NCI-H2107 treated with DMSO at 0.1 percent for 48 hours (cell line): ENCODE measurements around the gene ISL2.

Experiments
- DNase-seq: peaks from one replicate; lab custom pipeline; 2025; ENCODE audit not compliant: unreplicated experiment; lab: John Stamatoyannopoulos, UW

Gene ISL2

DNA sequence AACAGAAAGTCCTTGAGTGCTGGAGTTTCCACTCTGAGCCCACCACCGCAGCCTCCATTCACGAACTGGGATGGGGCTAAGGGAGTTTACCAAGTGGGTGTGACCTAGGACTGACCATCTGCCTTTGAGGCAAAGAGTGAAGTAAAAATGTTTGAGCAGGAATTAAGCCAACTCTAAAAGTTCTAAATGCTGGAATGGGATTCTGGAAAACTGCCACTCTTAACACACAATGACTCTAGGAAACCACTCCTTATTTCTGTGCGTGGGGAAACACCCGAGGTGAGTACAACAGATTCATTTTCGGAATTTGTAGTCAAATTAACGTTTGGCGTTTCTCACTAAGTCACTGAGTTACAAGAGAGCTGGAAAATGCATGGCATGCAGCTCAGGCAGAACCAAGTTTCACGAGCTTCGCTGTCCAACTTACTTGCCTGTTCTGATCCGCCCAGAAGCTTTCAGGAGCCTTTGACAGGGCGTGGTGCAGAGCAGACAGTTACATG is 31.6 kb downstream of the ISL2 start:
- no peak for DNase-seq

DNA sequence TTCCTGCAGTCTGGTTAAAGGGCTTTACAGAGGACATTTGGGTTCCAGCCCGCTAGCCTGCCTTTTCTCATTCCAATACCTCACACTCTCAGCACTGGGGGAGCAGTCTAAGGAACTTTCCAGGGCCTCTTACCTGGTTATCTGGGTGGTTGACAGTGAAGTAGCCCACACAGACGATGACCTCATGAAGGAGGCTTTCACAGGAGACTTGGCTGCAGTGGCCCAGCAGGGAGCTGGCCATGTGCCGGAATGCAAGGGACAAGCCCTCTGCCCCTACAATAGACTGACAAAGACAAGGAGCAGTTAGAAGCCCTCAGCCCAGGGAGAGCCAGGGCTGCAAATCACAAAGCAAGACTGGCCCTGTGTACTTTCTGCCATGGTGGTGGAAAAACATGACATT is 39.5 kb downstream of the ISL2 start:
- no peak for DNase-seq

DNA sequence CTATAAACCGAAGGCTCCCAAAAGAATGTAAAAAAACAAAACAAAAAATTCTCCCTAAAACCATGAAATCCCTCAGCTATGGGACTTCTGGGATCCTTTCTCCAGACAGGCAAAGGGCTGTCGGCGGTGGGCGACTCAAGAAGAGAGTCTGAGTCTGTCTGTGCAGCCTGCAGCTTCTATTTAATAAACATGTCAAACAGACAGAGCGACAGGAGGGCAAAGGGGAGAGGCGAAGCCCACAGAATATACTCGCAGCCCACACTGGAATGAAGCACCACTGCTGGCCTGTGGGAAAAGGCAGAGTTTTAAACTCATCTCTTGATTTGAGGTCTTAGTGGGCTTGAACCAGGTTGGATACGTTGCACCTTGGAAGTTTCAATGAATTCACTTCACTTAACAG is 40.2 kb downstream of the ISL2 start:
- DNase-seq = no peak

DNA sequence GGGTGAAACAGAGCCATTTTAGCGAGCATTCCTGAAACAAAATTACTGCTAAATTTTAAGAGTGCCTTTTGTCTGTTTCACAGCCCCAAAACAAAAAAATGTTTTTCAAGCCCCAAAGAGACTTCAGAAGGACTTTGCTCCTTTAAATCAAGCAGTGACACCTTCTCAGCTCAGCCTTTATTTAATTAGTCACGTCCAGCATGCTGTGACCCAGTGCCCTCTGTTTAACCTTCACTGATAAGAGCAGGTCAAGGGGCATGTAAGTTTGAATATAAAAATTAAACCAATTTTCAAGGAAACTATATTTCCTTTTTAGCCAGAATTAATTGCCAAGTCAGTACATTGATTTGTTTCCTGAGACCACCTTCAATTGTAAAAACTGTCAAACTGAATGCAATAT is 40.6 kb downstream of the ISL2 start:
- no peak for DNase-seq

DNA sequence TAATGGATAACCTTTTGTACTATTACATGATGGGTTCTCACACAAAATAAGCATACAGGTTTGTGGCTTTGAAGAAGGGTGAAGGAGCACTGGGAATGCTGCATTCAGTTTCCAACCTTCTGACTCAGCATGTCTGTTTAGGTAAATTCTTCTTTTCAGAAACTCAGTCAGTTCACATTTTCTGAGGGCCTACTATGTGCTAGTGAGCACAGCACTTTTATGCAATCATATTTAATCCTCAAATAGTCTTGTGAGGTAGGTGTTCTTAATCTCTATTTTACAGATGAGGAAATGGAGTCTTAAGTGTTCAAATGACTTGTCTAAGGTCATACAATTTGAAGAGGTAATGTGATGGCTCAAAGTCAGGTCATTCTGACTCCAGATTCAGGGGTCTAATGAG is 41.2 kb downstream of the ISL2 start:
- DNase-seq = no peak

DNA sequence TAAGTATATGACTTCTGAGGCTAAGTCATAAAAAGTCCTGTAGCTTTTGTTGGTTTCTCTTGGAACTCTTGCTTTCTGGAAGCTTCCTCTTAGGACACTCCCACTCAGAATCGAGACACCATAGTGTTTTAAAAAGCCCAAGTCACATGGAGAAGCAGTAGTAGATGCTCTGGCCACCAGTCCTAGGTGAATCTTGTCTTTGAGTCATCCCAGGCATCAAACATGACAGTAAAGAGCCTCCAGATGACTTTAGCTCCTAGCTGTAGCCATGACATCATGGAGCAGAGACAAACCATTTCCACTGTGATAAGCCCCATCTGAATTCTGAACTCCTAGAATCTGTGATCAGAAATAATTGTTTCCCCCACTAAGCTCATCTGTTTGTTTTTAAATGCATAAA is 42.1 kb downstream of the ISL2 start:
- no peak for DNase-seq

DNA sequence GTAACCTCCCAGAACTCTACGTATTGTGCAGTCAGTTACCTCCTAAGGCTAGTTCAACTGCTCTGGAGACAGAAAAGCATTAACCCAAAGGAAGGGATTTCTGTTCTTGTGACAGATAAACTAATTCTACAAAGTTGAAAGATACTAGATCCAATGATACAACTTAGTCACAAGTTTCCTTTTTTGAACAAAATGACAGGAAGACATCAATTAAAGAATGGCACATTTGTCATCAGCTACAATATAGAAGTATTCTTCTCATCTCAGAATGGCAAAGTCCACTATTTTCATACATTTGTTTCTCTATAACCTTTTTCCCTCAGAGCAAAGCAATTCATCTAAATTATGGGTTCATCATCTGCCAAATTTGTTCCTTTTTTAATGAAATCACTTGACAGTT is 43.7 kb downstream of the ISL2 start:
- DNase-seq = no peak

DNA sequence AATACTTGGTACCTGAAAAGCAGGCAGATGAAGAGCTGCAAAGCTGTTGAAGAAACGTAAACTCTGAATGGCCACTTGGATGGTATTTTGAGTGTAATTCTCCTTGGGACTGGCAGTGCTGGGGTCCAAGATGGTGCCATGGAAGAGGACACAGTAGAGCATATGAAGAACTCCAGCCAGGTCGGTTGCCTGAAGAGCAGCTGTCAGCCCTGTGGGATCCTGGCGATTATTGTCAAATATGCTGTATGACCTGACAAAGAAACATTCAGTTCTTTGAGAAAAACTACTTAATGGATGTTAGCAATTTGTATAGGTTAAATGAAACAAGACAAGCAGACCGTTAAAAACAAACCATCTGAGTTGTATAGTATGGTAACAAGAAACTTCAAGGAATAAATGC is 44.8 kb downstream of the ISL2 start:
- no peak for DNase-seq

DNA sequence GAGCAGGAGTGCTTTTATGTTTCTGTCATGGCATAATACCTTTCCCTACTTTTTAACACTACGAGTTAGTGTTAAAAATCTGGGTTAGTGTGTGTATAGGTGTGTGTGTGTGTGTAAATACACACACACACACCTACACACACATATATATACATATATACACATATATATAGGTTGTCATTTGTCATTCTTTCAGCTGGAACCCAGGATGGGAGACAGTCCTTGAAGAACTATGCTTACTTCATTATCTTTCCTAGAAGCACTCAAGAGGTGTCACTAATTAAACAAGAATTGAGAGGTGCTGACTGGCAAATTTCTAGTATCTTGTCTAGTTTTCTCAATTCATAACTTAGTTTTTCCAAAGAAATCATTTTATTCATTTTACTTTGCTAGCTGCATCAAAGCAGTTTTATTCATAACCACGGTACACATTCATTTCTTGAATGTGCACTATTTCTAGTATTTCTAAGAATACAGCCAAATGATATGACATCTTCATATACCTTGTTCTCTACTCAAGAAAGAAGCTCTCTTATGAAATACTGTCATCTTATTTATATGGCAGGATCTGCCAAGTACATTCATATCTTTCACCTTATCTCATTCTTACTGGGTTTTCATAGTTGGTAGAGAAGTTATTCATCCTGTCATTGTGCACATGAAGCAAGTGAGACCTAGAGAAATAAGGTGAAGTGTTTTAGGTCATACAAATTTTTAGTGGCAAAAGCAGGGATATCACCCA is 46.6 kb downstream of the ISL2 start:
- DNase-seq = no peak

DNA sequence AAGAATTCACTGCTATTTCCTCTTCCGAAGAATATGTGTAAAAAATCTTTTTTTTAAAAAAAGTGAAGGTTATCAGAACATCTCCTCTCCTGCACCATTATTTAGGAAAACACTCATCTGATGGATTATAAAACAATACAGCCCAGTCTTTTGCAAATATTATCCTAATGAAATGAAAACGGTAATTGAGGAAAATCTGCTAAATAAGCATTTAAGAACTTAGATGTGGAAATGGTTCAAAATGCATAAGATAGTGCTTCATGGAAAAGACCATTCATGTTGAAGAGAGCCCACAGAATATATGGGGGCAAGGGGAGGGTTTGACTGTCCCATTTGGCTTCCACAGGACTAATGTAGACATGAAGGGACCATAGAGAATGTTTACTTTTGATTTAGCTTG is 47.8 kb downstream of the ISL2 start:
- no peak for DNase-seq

DNA sequence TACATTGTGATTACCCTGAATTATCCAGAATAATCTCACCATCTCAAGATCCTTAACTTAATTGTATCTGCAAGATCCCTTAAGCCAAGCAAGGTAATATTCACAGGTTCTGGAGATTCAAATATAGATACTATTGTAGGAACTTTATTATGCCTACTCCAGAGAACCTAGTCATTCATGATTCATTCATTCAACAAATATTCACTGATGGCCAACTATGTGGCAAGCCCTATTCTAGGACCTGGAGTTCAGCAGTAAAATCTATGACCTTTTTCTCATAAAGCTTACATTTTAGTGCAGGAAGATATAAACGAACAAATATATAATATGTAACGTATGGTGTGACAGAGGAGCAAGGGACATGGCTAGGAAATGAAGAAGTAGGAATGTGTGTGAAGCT is 49.6 kb downstream of the ISL2 start:
- DNase-seq = no peak

DNA sequence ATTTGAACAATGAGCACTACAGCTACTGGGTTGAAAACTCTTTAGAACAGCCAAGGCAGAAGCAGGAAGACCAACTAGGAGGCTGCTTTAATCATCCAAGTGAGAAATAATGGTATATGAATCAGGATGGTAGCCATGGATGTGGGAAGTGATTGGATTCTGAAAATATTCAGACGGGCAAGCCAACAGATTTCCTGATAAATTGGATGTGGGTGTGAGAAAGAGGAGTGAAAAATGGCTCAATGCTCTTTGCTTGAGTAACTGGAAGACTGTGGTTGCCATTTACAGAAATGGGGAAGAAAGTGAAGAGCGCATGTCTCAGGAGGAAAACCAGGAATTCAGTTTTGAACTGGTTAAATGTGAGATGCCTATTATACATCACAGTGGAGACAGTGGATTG is 50.4 kb downstream of the ISL2 start:
- no peak for DNase-seq

DNA sequence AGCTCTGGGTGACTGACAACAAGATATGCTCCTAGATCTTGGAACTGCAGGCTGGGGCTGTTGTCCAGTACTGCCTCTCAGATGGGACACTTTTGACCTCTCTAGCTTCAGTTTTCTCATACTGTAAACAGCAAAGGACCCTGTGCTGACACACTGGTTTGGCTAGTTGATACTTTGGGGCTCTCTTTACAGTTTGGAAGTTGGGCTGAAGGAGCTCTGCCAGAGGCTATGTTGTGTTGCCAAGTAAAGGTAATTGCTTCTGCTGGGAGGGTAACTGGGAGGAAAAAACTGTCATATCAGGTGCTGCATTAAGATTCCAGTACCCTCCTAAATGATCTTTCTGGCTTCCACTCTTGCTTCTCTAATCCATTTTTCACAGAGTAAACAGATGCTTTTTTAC is 54.0 kb downstream of the ISL2 start:
- no peak for DNase-seq

DNA sequence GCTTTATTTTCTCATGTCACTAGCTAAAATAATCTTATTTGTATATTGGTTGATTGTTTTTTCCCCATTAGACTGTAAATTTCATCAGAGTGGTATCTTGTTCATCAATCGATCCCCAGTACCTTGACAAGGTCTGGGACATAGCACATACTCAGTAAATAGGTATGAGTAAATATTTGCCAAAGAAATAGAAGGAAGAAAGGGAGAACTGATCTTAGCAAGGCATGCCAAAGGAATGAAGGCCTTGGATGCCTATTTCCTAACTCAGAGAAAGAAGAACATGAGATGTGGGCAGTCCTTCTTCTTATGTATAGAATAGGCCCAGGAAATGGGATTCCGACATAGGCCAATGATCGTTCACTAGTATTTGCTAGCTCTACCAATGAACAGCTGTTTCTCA is 54.7 kb downstream of the ISL2 start:
- no peak for DNase-seq

DNA sequence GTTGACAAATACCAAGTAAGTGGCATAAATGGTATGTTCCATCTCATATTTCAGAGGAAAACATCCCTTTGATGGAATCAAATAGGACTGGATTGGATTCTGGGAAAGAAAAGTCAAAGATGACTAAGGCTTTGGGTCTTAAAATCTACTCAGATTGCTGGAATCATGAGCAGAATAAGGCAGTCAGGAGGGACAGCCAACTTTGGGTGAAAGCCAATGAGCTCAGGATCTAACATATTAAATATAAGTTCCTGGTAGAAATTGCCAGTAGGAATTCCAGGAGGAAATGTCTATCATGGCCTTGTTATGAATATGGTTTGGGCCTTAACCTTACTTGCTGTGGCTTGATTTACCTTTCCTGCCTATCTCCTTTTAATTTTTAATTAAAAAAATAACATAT is 55.3 kb downstream of the ISL2 start:
- DNase-seq = no peak
